T-cell (primary cell): Measurements from ENCODE around the gene MYH9. TPM values are rescaled to one million over a fixed set of nuclear protein-coding genes. Genes with fewer than 3 reads are reported as not detected.

Experiments used
- ATAC-seq, 4 experiments: fragments of 200-7000 bp in 3 of 4; fragments of 150-1000 bp in 1 of 4; cut with Tn5 transposase; replicated peaks in 1 of 4; 1 replicate in 3 of 4; 2 replicates in 1 of 4; pipeline ENCODE4 v1.10.0; 2021; ENCODE audit warnings: moderate library complexity in 3 of 4, mild to moderate bottlenecking in 2 of 4, moderate number of reproducible peaks in 1 of 4
- CTCF ChIA-PET, 2 donors: fragments of 300-600 bp; sonication (Branson Sonifier 250); formaldehyde crosslinking; loops; one replicate each; lab custom pipeline; 2022; ENCODE audit warnings: antibody characterized with exemption in 2 of 2; lab: Charles Lee
- POLR2A ChIA-PET, 2 donors: fragments of 300-600 bp; sonication (Branson Sonifier 250); formaldehyde crosslinking; loops; one replicate each; lab custom pipeline; 2022; ENCODE audit warnings: antibody characterized with exemption in 2 of 2; lab: Charles Lee
- DNase-seq, 35 experiments: peaks; one replicate each; pipeline versions ENCODE4 v3.0.0 to v3.0.0-alpha.2; 2013 to 2023
- H3K27ac ChIP-seq: one replicate; pipeline ENCODE4 v1.5.1; 2013; ENCODE audit warnings: low read length
- H3K27me3 ChIP-seq, 2 experiments: replicated peaks in 1 of 2; 1 replicate in 1 of 2; 2 replicates in 1 of 2; pipeline versions ENCODE4 v1.6.1 to v1.7.0; 2013; ENCODE audit warnings: low read length in 1 of 2, mixed read lengths in 1 of 2; ENCODE audit not compliant: control insufficient read depth in 2 of 2, insufficient read depth in 2 of 2; ENCODE audit errors: extremely low read depth in 1 of 2
- H3K36me3 ChIP-seq, 2 donors: 1 replicate in 1 of 2; 2 replicates in 1 of 2; pipeline versions ENCODE4 v1.6.1 to v1.7.0; 2013; ENCODE audit warnings: low read length in 1 of 2; ENCODE audit not compliant: control insufficient read depth in 2 of 2, insufficient read depth in 1 of 2; ENCODE audit errors: extremely low read depth in 1 of 2
- H3K4me1 ChIP-seq, 2 experiments: 1 replicate in 1 of 2; 2 replicates in 1 of 2; pipeline versions ENCODE4 v1.6.1 to v1.7.0; 2013; ENCODE audit warnings: low read length in 2 of 2, mixed read lengths in 1 of 2; ENCODE audit not compliant: insufficient read depth in 2 of 2, control insufficient read depth in 1 of 2; ENCODE audit errors: extremely low read depth in 1 of 2
- H3K4me3 ChIP-seq, 2 donors: 1 replicate in 1 of 2; 2 replicates in 1 of 2; pipeline versions ENCODE4 v1.5.1 to v1.7.0; 2013; ENCODE audit warnings: mild to moderate bottlenecking in 2 of 2, low read length in 1 of 2, moderate library complexity in 1 of 2; ENCODE audit not compliant: control insufficient read depth in 1 of 2; ENCODE audit errors: extremely low read depth in 1 of 2
- H3K9me3 ChIP-seq: 2 replicates; pipeline ENCODE4 v1.7.0; 2013
- H3K27ac Mint-ChIP-seq, 2 donors: one replicate each; pipeline ENCODE4 v1.8.0; 2020 to 2021; ENCODE audit warnings: mild to moderate bottlenecking in 2 of 2, mixed read lengths in 2 of 2
- H3K27me3 Mint-ChIP-seq, 2 donors: one replicate each; pipeline ENCODE4 v1.8.0; 2021 to 2022; ENCODE audit warnings: mixed read lengths in 2 of 2
- H3K36me3 Mint-ChIP-seq: one replicate; pipeline ENCODE4 v1.8.0; 2021; ENCODE audit warnings: mixed read lengths
- H3K4me1 Mint-ChIP-seq, 3 donors: one replicate each; pipeline ENCODE4 v1.8.0; 2020 to 2022; ENCODE audit warnings: mixed read lengths in 3 of 3, mild to moderate bottlenecking in 1 of 3
- H3K4me3 Mint-ChIP-seq, 3 donors: one replicate each; pipeline ENCODE4 v1.8.0; 2020 to 2022; ENCODE audit warnings: mild to moderate bottlenecking in 3 of 3, mixed read lengths in 3 of 3, moderate library complexity in 3 of 3
- H3K9me3 Mint-ChIP-seq, 3 donors: one replicate each; pipeline ENCODE4 v1.8.0; 2020 to 2022; ENCODE audit warnings: mixed read lengths in 3 of 3
- WGBS: methylation state at CpG from one replicate; pipeline ENCODE4 v1.1.5; 2013; ENCODE audit warnings: missing lambda C conversion rate; ENCODE audit not compliant: insufficient coverage; 5-methylcytosine and 5-hydroxymethylcytosine counted together
- total RNA-seq, 35 experiments: library from RNA in 6 of 35; stranded (reverse) in 6 of 35; fragments of 120-200 nt in 1 of 35; gene quantifications; one replicate each; pipeline versions ENCODE4 v1.2.1 to v1.2.4 and lab custom pipeline; 2013 to 2026

MYH9 gene
- total RNA-seq, 5 donors from 2014 or later (not counting 1 experiment from before 2014, with no cell fraction given): 816 to 1,109 (median 896) TPM

GRCh38 chr22:36344106-36344827, 43.5 kb downstream of the MYH9 start:
- peaks cover 40 to 96% of the 10 kb centered on the region in 2 experiments for H3K4me1 ChIP-seq
- ATAC-seq (peak in 2 of 4 experiments; percentile 17 to 21), DNase-seq (no peak)

GRCh38 chr22:36343720-36344105, 44.1 kb downstream of the MYH9 start:
- no peak overlapping the region for H3K4me3 ChIP-seq
- peaks cover 84 to 89% (median 89%) of the 10 kb centered on the region in 3 donors for H3K4me1 Mint-ChIP-seq
- peak overlapping the region; percentile 91 to 96 for H3K27ac Mint-ChIP-seq
- CTCF ChIA-PET: interaction anchor here in 1 of 2 donors (0.5 kb wide), 1 partner anchor 10 kb away, joined by 3 read pairs; no protein-coding TSS in a partner anchor
- peak overlapping the region; percentile 27 for H3K27ac ChIP-seq
- H3K9me3 Mint-ChIP-seq: no peaks in the 10 kb centered on the region
- DNase-seq (no peak), ATAC-seq (no peak)
- H3K27me3 ChIP-seq: no peaks in the 10 kb centered on the region
- H3K36me3 Mint-ChIP-seq: peaks cover 52% of the 10 kb centered on the region
- POLR2A ChIA-PET: interaction anchor here in 1 of 2 donors (0.5 kb wide), 1 partner anchor 181 kb away, joined by 4 read pairs; no protein-coding TSS in a partner anchor
- H3K9me3 ChIP-seq: no peaks in the 10 kb centered on the region
- H3K4me1 ChIP-seq: peaks cover 41 to 96% of the 10 kb centered on the region in 2 experiments
- H3K4me3 Mint-ChIP-seq: peak overlapping the region in 2 of 3 donors; percentile 31 to 69
- peaks cover 22 to 89% of the 10 kb centered on the region in 2 donors for H3K36me3 ChIP-seq
- 83% methylated on average over 7 of the region's 9 CpGs for WGBS
- no peaks in the 10 kb centered on the region for H3K27me3 Mint-ChIP-seq

More at GRCh38 chr22:36344106-36344827, 43.5 kb downstream of the MYH9 start:
- Histone ChIP-seq H3K27ac (peak overlapping the region; percentile 27), H3K36me3 (peaks cover 22 to 88% of the 10 kb centered on the region in 2 donors), H3K27me3 (no peaks in the 10 kb centered on the region), H3K9me3 (no peaks in the 10 kb centered on the region), H3K4me3 (no peak overlapping the region)
- WGBS: 47% methylated on average over 10 of the region's 23 CpGs
- Mint-ChIP-seq H3K4me1 (peaks cover 84 to 89% (median 89%) of the 10 kb centered on the region in 3 donors), H3K9me3 (no peaks in the 10 kb centered on the region), H3K4me3 (peak overlapping the region in 2 of 3 donors; percentile 31 to 69), H3K36me3 (peaks cover 51% of the 10 kb centered on the region), H3K27me3 (no peaks in the 10 kb centered on the region), H3K27ac (peak overlapping the region; percentile 91 to 96)
- ChIA-PET CTCF (interaction anchor here in 1 of 2 donors (0.5 kb wide), 1 partner anchor 11 kb away, joined by 3 read pairs; no protein-coding TSS in a partner anchor), POLR2A (no interaction called here)

DNA sequence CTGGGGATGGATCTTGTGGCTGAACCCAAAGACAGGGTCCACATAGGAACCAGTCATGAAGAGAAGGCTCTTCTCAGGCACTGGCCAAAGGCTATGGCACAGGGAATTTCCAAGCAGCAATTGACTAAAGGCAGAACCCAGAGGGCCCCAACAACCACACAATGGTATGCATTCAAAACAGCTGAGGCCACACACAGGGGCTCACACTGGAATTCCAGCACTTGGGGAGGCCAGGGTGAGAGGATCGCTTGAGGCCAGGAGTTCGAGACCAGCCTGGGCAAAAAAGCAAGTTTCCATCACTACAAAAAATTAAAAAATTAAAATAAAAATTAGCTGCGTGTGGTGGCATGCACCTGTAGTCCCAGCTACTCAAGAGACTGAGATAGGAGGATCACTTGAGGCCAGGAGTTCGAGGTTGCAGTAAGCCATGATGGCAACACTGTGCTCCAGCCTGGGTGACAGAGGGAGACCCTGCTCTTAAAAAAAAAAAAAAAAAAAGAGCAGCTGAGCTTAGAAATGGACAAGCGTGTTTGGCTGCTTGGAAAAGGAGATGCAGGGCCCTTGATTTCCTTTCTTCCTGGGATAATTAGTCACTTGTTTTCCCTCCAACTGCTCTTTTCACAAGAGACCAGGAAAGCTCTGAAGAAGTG, 44.6 kb downstream of the MYH9 start:
- Mint-ChIP-seq H3K9me3 (no peaks in the 10 kb centered on the region), H3K4me3 (peak overlapping the region in 1 of 3 donors; percentile 69), H3K36me3 (peaks cover 52% of the 10 kb centered on the region), H3K27ac (peak overlapping the region; percentile 91 to 98), H3K4me1 (peaks cover 88 to 92% (median 90%) of the 10 kb centered on the region in 3 donors), H3K27me3 (no peaks in the 10 kb centered on the region)
- ATAC-seq: no peak
- Histone ChIP-seq H3K4me1 (peaks cover 43 to 96% of the 10 kb centered on the region in 2 experiments), H3K27ac (peak overlapping the region; percentile 27), H3K9me3 (no peaks in the 10 kb centered on the region), H3K36me3 (peaks cover 22 to 89% of the 10 kb centered on the region in 2 donors), H3K4me3 (no peak overlapping the region), H3K27me3 (no peaks in the 10 kb centered on the region)
- CTCF ChIA-PET: no interaction called here
- WGBS: 88% methylated on average over 3 of the region's 5 CpGs
- no peak for DNase-seq
- POLR2A ChIA-PET: interaction anchor here in 1 of 2 donors (0.5 kb wide), 1 partner anchor 182 kb away, joined by 4 read pairs; no protein-coding TSS in a partner anchor

DNA sequence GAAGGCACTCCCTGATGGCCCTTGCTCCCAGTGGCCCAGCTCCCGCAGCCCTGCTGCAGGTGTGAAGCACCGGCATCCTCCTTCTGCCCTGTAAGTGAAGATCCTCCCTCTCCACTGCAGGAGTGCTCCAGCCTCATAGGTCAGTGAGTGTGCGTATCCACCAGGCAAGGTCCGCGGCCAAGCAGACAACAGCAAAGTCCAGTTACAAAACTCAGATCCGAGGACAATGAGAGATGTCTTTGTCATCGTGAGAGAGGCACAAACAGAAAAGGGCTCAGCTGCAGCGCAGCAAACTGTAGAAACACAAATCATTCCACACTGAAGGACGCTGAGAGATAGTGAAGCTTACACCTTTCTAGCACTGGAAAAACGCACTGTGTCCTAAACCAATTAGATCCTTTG, 46.1 kb downstream of the MYH9 start:
- no peak for ATAC-seq
- Histone ChIP-seq H3K4me1 (peaks cover 57 to 99% of the 10 kb centered on the region in 2 experiments), H3K36me3 (peaks cover 13 to 92% of the 10 kb centered on the region in 2 donors), H3K27ac (peak overlapping the region; percentile 75), H3K4me3 (no peak overlapping the region), H3K9me3 (no peaks in the 10 kb centered on the region), H3K27me3 (no peaks in the 10 kb centered on the region)
- POLR2A ChIA-PET: interaction anchor here in 1 of 2 donors (1.1 kb wide), 1 partner anchor 8 kb away, joined by 4 read pairs; no protein-coding TSS in a partner anchor
- 88% methylated on average over 7 of the region's 10 CpGs for WGBS
- H3K9me3 Mint-ChIP-seq: no peaks in the 10 kb centered on the region
- no peaks in the 10 kb centered on the region for H3K27me3 Mint-ChIP-seq
- CTCF ChIA-PET: no interaction called here
- peaks cover 57% of the 10 kb centered on the region for H3K36me3 Mint-ChIP-seq
- H3K4me3 Mint-ChIP-seq: peak overlapping the region in 1 of 3 donors; percentile 45
- peak overlapping the region; percentile 98 to 99 for H3K27ac Mint-ChIP-seq
- DNase-seq: no peak
- H3K4me1 Mint-ChIP-seq: peaks cover 92 to 94% (median 94%) of the 10 kb centered on the region in 3 donors

GRCh38 chr22:36340621-36341020, 47.1 kb downstream of the MYH9 start:
- no peaks in the 10 kb centered on the region for H3K27me3 ChIP-seq

More at GRCh38 chr22:36340621-36341020, 47.1 kb downstream of the MYH9 start:
- Histone ChIP-seq H3K9me3 (no peaks in the 10 kb centered on the region), H3K36me3 (peaks cover 13 to 93% of the 10 kb centered on the region in 2 donors), H3K27ac (peak overlapping the region; percentile 75), H3K4me3 (no peak overlapping the region), H3K4me1 (peaks cover 65 to 99% of the 10 kb centered on the region in 2 experiments)
- Mint-ChIP-seq H3K36me3 (peaks cover 62% of the 10 kb centered on the region), H3K4me3 (peak overlapping the region in 2 of 3 donors; percentile 31 to 68), H3K27ac (peak overlapping the region; percentile 98 to 99), H3K4me1 (peaks cover 93 to 96% (median 93%) of the 10 kb centered on the region in 3 donors), H3K9me3 (no peaks in the 10 kb centered on the region), H3K27me3 (no peaks in the 10 kb centered on the region)
- ChIA-PET CTCF (interaction anchor here in 1 of 2 donors (1.2 kb wide), 1 partner anchor 9 kb away, joined by 3 read pairs; no protein-coding TSS in a partner anchor), POLR2A (interaction anchor here in 1 of 2 donors (0.6 to 0.9 kb wide), 3 partner anchors 17 to 38 kb away, joined by 3 to 4 read pairs (median 3); no protein-coding TSS in a partner anchor)
- DNase-seq (no peak), ATAC-seq (peak in 1 of 4 experiments; percentile 3)
- 12% methylated on average over 6 of the region's 9 CpGs for WGBS
